HUES64 (cell line): ENCODE data around the gene COL9A3.

Experiments used
- H3K27ac ChIP-seq: 2 replicates; pipeline ENCODE4 v1.7.0; 2013; ENCODE audit warnings: low read depth, low read length, inconsistent platforms
- H3K27me3 ChIP-seq: 2 replicates; pipeline ENCODE4 v1.6.1; 2013; ENCODE audit warnings: mild to moderate bottlenecking, low read length; ENCODE audit not compliant: insufficient read depth
- H3K36me3 ChIP-seq: 2 replicates; pipeline ENCODE4 v1.6.1; 2013; ENCODE audit warnings: mild to moderate bottlenecking, low read length; ENCODE audit not compliant: insufficient read depth
- H3K4me1 ChIP-seq: 2 replicates; pipeline ENCODE4 v1.6.1; 2013; ENCODE audit warnings: mild to moderate bottlenecking, low read length, moderate library complexity; ENCODE audit not compliant: insufficient read depth
- H3K4me3 ChIP-seq: 2 replicates; pipeline ENCODE4 v1.5.1; 2013; ENCODE audit warnings: mild to moderate bottlenecking, low read length, moderate library complexity
- H3K9ac ChIP-seq: 2 replicates; pipeline ENCODE4 v1.6.1; 2013; ENCODE audit warnings: mild to moderate bottlenecking, low read depth, low read length
- H3K9me3 ChIP-seq: 2 replicates; pipeline ENCODE4 v1.6.1; 2013; ENCODE audit warnings: low read depth, low read length; ENCODE audit not compliant: insufficient read depth
- WGBS: fragments of 150-250, 120-280 bp; methylation state at CpG from one replicate; pipeline ENCODE4 v1.1.7; 2013; ENCODE audit warnings: missing lambda C conversion rate; 5-methylcytosine and 5-hydroxymethylcytosine counted together

COL9A3 gene

DNA sequence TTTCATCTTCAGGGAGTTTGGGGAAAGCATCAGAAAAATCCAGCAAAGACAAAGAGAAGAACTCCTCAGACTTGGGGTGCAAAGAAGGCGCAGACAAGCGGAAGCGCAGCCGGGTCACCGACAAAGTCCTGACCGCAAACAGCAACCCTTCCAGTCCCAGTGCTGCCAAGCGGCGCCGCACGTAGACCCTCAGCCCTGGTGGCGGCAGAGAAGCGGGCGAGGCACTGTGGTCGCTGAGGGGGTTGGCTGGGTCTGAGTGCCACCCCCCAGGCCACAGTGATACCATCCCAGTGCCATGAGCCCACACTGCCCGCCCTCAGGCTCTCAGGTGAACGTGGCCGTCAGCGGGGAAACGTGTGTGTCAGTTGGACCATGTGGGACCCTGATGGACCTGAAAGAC is 17.4 kb upstream of the COL9A3 start:
- H3K9ac ChIP-seq: no peak overlapping the region
- H3K4me1 ChIP-seq: no peaks in the 10 kb centered on the region

DNA sequence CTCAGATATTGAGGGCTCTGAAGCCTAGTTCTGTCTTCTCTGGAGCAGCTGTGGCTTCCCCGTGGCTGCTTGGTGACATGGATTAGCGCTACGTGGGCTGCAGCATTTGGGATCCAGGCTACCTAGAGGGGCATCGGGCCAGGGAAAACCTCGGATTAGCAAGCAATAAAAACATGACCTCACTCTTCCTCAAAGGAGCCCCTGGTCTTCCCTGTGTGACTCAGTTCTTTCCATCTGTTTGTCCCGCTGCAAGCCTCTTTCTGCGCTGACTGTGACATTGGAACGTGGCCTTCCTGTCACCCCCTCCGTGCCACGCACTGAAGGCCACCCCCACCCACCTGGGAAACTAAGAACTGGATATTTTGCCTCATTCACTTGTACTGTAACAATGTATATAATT is 17.0 kb upstream of the COL9A3 start:
- Histone ChIP-seq H3K9ac (no peak overlapping the region), H3K9me3 (no peaks in the 10 kb centered on the region), H3K4me3 (no peak overlapping the region), H3K27ac (no peak overlapping the region), H3K27me3 (peaks cover 19% of the 10 kb centered on the region), H3K4me1 (no peaks in the 10 kb centered on the region), H3K36me3 (peaks cover 34% of the 10 kb centered on the region)
- 92% methylated on average over 10 of the region's 10 CpGs for WGBS

More for the DNA sequence above, 17.4 kb upstream of the COL9A3 start:
- H3K9me3 ChIP-seq: no peaks in the 10 kb centered on the region
- no peak overlapping the region for H3K4me3 ChIP-seq
- H3K27ac ChIP-seq: no peak overlapping the region
- H3K36me3 ChIP-seq: peaks cover 34% of the 10 kb centered on the region
- peaks cover 23% of the 10 kb centered on the region for H3K27me3 ChIP-seq
- 97% methylated on average over 19 of the region's 19 CpGs for WGBS

DNA sequence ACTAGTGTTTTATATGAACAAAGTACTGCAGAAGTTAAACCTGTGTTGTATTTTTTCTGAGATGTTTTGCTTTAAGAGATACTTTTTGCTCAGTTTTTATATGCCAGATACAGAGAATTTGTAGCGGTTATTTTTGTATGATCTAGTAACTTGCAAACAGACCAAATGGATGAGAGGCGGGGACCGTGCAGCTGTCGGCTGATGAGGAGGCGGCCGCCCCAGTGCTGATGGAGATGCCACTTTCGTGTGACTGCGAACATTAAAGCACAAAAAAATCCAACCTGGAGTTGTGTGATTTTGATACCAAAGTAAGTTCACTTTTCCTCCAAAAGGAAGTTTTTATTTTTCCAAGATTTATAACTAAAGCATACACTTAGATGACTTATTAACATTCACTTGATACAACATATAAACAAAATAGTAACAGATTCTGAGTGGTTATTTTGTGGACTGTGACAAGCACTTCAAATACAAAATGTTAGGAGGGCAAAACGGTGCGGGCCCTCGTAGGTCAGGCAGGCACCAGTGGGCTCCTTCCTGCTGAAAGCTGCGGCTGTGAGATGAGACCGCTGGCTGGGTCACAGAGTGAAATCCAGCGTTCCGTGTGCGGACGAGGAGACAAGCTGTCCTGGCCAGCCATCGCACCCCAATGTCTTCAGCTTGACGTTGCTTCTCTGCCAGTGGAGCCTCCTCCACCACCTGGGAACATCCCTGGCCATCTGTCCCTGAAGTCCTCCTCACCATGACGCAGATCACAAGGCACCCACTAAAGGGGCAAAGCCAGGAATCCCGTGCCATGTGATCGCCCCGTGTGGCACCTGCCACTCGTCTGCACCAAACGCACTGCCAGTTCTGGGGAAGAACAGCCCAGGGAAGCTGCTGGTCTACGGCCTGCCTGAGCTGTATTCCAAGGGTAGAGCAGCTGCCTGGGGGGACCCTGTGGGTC is 16.3 kb upstream of the COL9A3 start:
- peaks cover 12% of the 10 kb centered on the region for H3K27me3 ChIP-seq
- WGBS: 92% methylated on average over 26 of the region's 26 CpGs
- H3K4me3 ChIP-seq: no peak overlapping the region
- H3K27ac ChIP-seq: no peak overlapping the region
- no peak overlapping the region for H3K9ac ChIP-seq
- H3K4me1 ChIP-seq: no peaks in the 10 kb centered on the region
- H3K36me3 ChIP-seq: peaks cover 34% of the 10 kb centered on the region
- no peaks in the 10 kb centered on the region for H3K9me3 ChIP-seq

DNA sequence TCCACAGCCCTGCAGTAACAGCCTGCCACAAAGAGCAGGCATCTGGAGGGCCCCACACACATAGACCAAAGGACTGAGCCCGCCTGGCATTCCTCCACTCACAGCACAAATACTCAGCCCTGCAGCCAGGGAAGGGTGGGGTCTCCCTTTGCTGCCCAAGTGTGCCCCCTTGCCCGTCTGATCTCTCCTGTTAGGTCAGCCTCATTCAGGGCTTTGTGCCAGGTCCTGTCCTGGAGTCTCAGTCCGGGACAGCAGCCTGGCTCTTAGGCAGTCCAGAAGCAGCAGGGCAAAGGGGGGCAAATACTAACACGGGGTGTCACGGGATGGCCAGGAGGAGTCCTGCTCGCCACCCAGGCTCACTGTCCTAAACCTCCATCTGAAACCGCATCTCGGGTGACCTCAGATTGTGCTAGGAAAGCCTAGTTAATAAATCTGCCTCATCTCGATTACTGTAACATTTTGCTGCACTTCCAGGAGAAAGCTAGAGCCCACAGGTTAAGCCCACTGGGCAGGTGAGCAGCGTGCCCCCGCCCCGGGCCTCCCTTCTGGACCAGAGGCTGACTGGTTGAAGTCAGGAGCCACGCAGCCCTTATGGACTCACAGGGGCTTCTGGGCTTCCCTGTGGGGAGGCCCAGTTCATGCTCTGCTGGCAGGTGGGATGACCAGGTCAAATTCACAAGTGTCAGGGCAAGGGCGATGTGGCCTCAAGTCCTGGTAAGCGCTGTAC is 15.4 kb upstream of the COL9A3 start:
- no peak overlapping the region for H3K27ac ChIP-seq
- H3K36me3 ChIP-seq: peaks cover 34% of the 10 kb centered on the region
- no peaks in the 10 kb centered on the region for H3K4me1 ChIP-seq
- peaks cover 6% of the 10 kb centered on the region; the same call in 1 of the 2 replicates for H3K27me3 ChIP-seq
- no peak overlapping the region for H3K9ac ChIP-seq
- no peak overlapping the region for H3K4me3 ChIP-seq
- H3K9me3 ChIP-seq: no peaks in the 10 kb centered on the region
- 94% methylated on average over 15 of the region's 15 CpGs for WGBS

DNA sequence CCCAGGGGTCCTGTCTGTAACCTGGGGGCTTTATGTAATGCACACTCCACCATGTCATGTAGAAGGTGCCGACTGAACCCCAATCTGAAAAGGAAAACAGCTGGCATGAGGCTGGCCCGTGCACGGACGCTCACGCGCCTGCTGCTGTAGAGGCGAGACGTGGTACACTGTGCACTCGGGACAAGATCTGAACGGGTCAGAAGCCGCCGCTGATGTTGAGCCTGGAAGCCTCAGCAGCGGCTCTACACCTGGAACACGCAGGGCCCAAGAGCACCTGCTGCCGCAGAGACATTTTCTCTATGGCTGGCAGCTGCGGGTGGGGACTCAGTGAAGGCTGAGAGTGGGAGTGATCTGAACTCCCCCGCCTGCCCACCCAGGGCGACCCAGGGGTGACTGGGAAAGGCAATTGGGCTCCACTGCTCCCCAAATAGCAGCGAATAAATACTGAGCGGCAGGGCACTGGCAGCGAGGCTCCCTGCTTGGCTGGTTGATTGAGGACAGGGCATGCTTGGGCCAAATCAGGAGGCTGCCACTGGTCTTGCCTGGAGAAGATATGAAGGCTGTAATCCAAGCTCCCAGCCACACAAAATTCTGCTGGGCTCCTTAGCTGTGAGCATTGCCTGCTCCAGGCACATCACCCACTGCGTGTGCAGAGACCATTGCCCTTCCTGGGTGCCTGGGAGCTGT is 14.7 kb upstream of the COL9A3 start:
- peaks cover 6% of the 10 kb centered on the region; the same call in 1 of the 2 replicates for H3K27me3 ChIP-seq
- no peaks in the 10 kb centered on the region for H3K4me1 ChIP-seq
- H3K9me3 ChIP-seq: no peaks in the 10 kb centered on the region
- no peak overlapping the region for H3K27ac ChIP-seq
- no peak overlapping the region for H3K9ac ChIP-seq
- H3K36me3 ChIP-seq: peaks cover 34% of the 10 kb centered on the region
- H3K4me3 ChIP-seq: no peak overlapping the region
- WGBS: 92% methylated on average over 22 of the region's 22 CpGs

DNA sequence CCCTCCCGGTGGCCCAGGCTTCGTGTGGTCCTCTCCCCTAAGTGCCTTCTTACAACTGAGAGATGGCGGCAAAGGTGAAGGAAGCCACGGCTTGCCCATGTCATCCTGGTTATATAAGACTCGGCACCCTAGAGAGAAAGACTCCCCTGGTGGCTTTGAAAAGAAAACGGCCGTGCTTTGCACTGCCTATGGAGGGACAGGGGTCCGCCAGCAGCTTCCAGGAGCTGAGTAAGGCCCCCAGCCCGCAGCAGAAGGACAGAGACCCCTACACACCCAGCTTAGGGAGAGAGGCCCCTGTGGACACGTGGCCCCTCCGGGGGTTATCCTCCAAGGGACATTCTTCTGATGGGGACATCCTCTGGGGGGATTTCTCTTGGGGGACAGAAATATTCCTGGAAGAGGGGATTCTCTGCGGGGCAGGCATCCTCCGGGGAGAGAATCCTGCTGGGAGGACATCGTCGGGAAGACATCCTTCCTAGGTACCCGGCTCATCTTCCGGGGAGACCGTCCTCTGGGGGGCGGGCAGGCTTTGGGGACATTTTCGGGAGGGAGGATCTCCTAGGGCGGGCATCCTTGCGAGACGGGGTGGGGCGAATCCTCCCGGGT is 12.7 kb upstream of the COL9A3 start:
- H3K27ac ChIP-seq: no peak overlapping the region
- no peaks in the 10 kb centered on the region for H3K4me1 ChIP-seq
- WGBS: 25% methylated on average over 22 of the region's 25 CpGs
- peaks cover 6% of the 10 kb centered on the region; the same call in 1 of the 2 replicates for H3K27me3 ChIP-seq
- H3K4me3 ChIP-seq: peak overlapping the region; percentile 46
- no peaks in the 10 kb centered on the region for H3K9me3 ChIP-seq
- peaks cover 23% of the 10 kb centered on the region for H3K36me3 ChIP-seq
- H3K9ac ChIP-seq: no peak overlapping the region

DNA sequence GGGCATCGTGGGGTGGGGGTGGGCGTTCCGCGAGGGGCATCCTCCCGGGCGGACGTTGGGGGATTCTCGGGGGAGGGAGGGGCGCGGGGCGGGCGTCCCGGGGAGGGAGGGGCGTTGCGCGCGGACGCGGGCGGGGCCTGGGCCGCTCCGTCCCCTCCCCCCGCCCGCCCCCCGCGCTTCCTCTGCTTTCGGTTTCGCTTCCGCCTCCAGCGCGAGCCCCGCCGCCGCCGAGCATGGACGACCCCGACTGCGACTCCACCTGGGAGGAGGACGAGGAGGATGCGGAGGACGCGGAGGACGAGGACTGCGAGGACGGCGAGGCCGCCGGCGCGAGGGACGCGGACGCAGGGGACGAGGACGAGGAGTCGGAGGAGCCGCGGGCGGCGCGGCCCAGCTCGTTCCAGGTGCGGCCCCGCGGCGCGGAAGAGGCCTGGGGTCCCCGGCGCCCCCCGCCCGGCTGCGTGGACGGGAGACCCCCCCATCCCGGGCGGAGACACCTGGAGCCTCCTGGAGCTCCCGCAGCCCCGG is 12.2 kb upstream of the COL9A3 start, which contains the start of gene OGFR:
Gene OGFR, plus strand, starts transcription at position 209 of the 528 bp plus-strand sequence. Its CDS starts 25 bp downstream, at position 234.
- H3K4me1 ChIP-seq: no peaks in the 10 kb centered on the region
- peaks cover 23% of the 10 kb centered on the region for H3K36me3 ChIP-seq

DNA sequence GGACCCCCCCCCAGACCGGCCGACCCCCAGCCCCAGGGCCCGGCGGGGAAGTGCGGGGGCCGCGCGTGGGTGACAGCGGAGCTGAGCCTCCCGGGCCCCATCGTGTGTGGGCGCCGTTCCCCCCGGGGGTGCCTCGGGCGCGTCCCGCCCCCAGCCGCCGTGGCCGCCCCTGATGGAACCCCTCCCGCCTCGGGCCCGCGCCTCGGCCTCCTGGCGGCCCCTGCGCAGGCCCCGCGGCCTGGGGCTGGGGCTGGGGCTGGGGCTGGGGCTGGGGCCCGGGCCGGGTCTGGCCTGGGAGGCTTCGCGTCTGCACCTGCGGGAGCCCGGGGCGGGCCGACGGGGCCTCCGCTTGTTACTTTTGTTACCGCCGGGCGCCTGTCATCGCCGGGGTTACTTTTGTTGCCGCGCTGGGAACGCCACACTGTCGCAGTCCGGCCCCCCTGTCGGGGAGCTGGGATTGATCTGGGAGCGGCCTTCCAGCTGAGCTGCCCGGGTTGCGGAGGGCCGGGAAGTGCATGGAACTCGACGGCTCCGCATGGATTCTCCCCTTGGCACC is 11.6 kb upstream of the COL9A3 start:
- H3K9ac ChIP-seq: no peak overlapping the region
- H3K27ac ChIP-seq: no peak overlapping the region
- H3K4me1 ChIP-seq: no peaks in the 10 kb centered on the region
- under 1% methylated on average over 58 of the region's 58 CpGs for WGBS
- peaks cover 23% of the 10 kb centered on the region for H3K36me3 ChIP-seq
- H3K9me3 ChIP-seq: no peaks in the 10 kb centered on the region
- H3K4me3 ChIP-seq: peak overlapping the region; percentile 92
- H3K27me3 ChIP-seq: peaks cover 6% of the 10 kb centered on the region; the same call in 1 of the 2 replicates

More for the DNA sequence above, 12.2 kb upstream of the COL9A3 start, which contains the start of gene OGFR:
- Histone ChIP-seq H3K9me3 (no peaks in the 10 kb centered on the region), H3K9ac (peak within 1 kb of the TSS; percentile 64; the same call in 1 of the 2 replicates), H3K27me3 (peaks cover 6% of the 10 kb centered on the region; the same call in 1 of the 2 replicates), H3K27ac (no peak within 1 kb of the TSS), H3K4me3 (peak within 1 kb of the TSS; percentile 92)
- WGBS: under 1% methylated on average over 68 of the region's 77 CpGs

DNA sequence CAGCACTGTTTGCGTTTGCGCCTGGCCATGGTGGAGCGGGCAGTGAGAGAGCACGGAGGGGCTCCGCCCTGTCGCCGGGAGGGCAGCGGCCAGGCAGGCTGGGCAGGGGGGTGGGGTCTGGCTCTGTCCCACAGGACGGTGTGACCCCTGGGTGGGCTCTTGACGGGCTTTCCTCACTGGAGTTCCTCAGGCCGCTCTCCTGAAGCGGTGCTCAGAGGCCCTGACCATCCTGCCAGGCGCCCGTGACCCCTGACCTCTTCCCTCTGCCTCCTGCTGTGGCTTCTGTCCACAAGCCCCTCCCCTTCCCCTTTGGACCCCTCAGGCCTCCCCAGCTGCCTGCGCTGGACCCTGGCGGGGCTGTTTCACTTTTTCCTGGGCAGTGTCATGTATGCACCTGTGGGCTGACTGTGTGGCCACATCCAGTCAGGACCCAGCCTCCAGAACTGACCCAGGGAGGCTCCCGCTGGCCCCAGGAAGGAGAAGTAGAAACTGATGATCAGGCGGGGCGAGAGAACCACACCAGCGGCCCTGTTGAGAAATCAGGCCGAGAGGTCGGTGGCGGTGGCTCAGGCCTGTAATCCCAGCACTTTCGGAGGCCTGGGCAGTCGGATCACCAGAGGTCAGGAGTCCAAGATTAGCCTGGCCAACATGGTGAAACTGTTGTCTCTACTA is 11.0 kb upstream of the COL9A3 start:
- 31% methylated on average over 25 of the region's 25 CpGs for WGBS
- no peak overlapping the region for H3K27ac ChIP-seq
- H3K9me3 ChIP-seq: no peaks in the 10 kb centered on the region
- H3K9ac ChIP-seq: no peak overlapping the region
- peaks cover 6% of the 10 kb centered on the region; the same call in 1 of the 2 replicates for H3K27me3 ChIP-seq
- H3K36me3 ChIP-seq: peaks cover 22% of the 10 kb centered on the region
- peak overlapping the region; percentile 92 for H3K4me3 ChIP-seq
- no peaks in the 10 kb centered on the region for H3K4me1 ChIP-seq
